NCI-H146 (cell line): ENCODE measurements around the gene ITGB1.
"Not testable (repeated sequence)": the region's sequence is repeated elsewhere in the genome, so short reads cannot be mapped to it uniquely, and the experiment has no call there.

Experiments used
- DNase-seq: peaks from one replicate; lab custom pipeline; 2025; lab: John Stamatoyannopoulos, UW

Gene ITGB1

GRCh38 chr10:32958085-32959005 is at the start of gene ITGB1:
Gene ITGB1, minus strand, starts transcription at chr10:32958230. Its CDS starts 22,672 bp downstream, at chr10:32935558.
- peak; percentile 96 for DNase-seq

- no peak for DNase-seq
Measured at GRCh38 chr10:33006342-33006887, 48.4 kb upstream of the ITGB1 start.

GRCh38 chr10:33005322-33006301 is 47.6 kb upstream of the ITGB1 start:
- DNase-seq, result peak; percentile 52

- no peak for DNase-seq
Measured at GRCh38 chr10:33001908-33002492, 44.0 kb upstream of the ITGB1 start.

GRCh38 chr10:32998060-32998581 is 40.1 kb upstream of the ITGB1 start:
- DNase-seq, result not testable (repeated sequence)

- DNase-seq, result peak; percentile 4
Measured at GRCh38 chr10:32995751-32996150, 37.7 kb upstream of the ITGB1 start.

- no peak for DNase-seq
Measured at GRCh38 chr10:32995066-32995622, 37.1 kb upstream of the ITGB1 start.

GRCh38 chr10:32994632-32995031 is 36.6 kb upstream of the ITGB1 start:
- DNase-seq, result not testable (repeated sequence)

- not testable (repeated sequence) for DNase-seq
Measured at GRCh38 chr10:32992310-32992709, 34.3 kb upstream of the ITGB1 start.

GRCh38 chr10:32990811-32991210 is 32.8 kb upstream of the ITGB1 start:
- DNase-seq, result no peak

GRCh38 chr10:32988604-32989003 is 30.6 kb upstream of the ITGB1 start:
- no peak for DNase-seq

- DNase-seq, result no peak
Measured at GRCh38 chr10:32987172-32987571, 29.1 kb upstream of the ITGB1 start.

GRCh38 chr10:32985775-32986350 is 27.8 kb upstream of the ITGB1 start:
- DNase-seq, result no peak

- no peak for DNase-seq
Measured at GRCh38 chr10:32985341-32985764, 27.3 kb upstream of the ITGB1 start.

- DNase-seq, result no peak
Measured at GRCh38 chr10:32984003-32984600, 26.1 kb upstream of the ITGB1 start.

GRCh38 chr10:32982911-32983909 is 25.2 kb upstream of the ITGB1 start:
- DNase-seq, result no peak

- DNase-seq, result no peak
Measured at GRCh38 chr10:32982293-32982709, 24.3 kb upstream of the ITGB1 start.

GRCh38 chr10:32981760-32982159 is 23.7 kb upstream of the ITGB1 start:
- peak; percentile 6 for DNase-seq
